Umbilical cord (tissue), 2 donors: ENCODE measurements around the gene MTA1. TPM values are rescaled to one million over a fixed set of nuclear protein-coding genes. Genes with fewer than 3 reads are reported as not detected.

Experiments used
- DNase-seq: peaks from one replicate; pipeline ENCODE4 v3.0.0-alpha.2; 2015; ENCODE audit warnings: low spot score
- total RNA-seq: library from RNA; depleted of rRNA; stranded (reverse); fragments of >200 nt; gene quantifications from one replicate; pipeline ENCODE4 v1.2.3, GENCODE V29; 2014; ENCODE audit warnings: low replicate concordance; ENCODE audit not compliant: insufficient read depth

MTA1 gene
- total RNA-seq, 1 donor from 2014 or later, result 30.3 TPM

DNA sequence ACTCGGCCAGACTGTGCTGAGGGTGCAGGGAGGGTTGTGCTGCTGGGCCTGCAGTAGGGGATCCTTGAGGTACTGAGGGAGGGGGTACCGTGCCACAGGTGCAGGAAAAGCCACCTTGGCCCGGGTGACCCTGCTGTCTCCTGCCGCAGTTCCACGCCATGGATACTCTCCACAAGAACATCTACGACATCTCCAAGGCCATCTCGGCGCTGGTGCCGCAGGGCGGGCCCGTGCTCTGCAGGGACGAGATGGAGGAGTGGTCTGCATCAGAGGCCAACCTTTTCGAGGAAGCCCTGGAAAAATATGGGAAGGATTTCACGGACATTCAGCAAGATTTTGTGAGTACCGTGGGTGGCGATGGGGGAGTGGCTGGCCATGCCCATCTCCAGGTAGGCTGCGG is 41.0 kb downstream of the MTA1 start:
- DNase-seq, result no peak

- no peak for DNase-seq
Measured at GRCh38 chr14:105461903-105462302, 42.3 kb downstream of the MTA1 start.

GRCh38 chr14:105464501-105464900 is 44.9 kb downstream of the MTA1 start:
- DNase-seq, result no peak

- DNase-seq, result no peak
Measured at GRCh38 chr14:105465209-105466031, 45.8 kb downstream of the MTA1 start.

- no peak for DNase-seq
Measured at GRCh38 chr14:105466531-105467248, 47.1 kb downstream of the MTA1 start.

DNA sequence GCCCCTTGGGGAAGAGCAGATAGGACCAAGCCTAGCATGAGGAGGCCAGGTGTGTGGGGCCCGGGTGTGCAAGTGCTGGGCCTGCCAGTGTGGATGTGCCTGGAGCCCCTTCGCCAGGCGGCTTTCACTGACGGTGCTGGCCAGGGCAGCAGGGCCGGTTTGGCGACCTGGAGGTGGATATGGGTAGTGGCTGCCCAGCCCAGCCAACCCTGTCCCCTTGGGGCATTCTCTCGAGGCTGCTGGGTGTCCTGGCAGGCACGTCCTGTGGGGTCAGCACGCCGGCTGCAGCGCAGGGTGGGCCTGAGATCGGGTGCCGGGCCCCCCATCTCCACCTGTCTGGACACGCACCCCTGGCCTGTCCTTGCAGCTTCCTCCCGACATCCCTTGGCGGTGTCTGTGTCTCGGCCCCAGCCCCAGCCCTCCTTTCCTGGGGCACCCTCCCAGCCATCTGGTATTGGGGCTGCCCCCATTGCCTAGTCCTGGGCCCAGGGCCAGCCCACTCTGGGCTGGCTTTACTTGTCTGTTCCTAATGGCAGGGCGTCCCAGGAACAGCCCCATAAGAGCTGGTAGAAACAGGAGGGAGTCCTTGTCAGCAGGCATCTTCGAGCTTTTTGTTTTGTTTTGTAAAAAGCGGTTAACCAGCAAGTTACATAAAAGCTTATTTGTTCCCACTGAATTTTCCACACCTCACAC is 47.8 kb downstream of the MTA1 start:
- DNase-seq, result no peak

DNA sequence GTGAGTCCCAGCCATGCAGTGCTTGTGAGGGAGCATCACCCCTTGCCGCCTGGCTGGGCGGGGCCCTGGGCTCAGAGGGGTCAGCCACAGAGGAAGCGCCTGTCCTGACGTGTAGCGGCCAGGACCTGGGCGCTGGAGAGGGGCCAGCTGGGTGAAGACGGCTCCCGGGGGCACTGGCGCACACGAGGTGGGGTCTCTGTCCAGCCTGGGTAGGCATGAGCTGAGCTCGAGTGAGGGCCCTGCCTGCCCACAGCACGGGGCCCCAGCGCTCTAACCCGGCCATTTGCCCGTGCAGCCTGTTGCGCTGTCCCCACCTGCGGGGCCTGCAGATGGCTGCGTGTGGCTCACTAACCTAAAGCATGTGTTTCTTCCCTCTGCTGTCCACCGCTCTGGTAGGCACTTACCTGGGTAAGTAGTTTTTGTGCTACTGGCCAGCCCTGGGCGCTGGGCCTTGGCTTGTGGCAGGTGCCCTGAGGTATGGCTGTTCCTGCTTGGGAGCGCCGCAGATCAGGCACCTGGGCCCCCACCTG is 48.4 kb downstream of the MTA1 start:
- no peak for DNase-seq

- DNase-seq, result no peak
Measured at GRCh38 chr14:105468621-105469241, 49.1 kb downstream of the MTA1 start.

DNA sequence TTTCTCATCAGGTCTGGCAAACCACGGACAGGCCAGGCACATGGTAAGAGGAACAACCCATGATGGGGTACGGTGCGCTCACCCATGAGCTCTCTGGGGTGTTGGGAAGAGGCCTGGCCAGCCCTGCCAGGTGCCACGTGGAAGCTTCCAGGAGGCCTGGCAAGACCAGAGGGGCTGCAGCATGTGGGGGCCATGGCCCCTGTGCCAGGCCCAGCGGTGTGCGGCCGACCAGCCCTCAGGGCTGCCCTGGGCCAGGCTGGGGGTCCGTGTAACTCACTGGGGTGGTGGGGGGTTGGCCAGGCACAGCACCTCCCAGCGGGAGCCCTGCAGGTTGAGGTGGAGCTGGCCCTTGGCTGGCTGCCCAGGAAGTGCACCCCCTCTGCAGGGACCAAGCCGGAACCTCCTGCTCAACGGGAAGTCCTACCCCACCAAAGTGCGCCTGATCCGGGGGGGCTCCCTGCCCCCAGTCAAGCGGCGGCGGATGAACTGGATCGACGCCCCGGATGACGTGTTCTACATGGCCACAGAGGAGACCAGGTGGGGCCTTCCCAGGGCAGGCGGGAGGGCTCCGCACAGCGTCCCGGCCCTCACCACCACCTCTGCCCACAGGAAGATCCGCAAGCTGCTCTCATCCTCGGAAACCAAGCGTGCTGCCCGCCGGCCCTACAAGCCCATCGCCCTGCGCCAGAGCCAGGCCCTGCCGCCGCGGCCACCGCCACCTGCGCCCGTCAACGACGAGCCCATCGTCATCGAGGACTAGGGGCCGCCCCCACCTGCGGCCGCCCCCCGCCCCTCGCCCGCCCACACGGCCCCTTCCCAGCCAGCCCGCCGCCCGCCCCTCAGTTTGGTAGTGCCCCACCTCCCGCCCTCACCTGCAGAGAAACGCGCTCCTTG is 50.1 kb downstream of the MTA1 start:
- DNase-seq, result peak; percentile 19

DNA sequence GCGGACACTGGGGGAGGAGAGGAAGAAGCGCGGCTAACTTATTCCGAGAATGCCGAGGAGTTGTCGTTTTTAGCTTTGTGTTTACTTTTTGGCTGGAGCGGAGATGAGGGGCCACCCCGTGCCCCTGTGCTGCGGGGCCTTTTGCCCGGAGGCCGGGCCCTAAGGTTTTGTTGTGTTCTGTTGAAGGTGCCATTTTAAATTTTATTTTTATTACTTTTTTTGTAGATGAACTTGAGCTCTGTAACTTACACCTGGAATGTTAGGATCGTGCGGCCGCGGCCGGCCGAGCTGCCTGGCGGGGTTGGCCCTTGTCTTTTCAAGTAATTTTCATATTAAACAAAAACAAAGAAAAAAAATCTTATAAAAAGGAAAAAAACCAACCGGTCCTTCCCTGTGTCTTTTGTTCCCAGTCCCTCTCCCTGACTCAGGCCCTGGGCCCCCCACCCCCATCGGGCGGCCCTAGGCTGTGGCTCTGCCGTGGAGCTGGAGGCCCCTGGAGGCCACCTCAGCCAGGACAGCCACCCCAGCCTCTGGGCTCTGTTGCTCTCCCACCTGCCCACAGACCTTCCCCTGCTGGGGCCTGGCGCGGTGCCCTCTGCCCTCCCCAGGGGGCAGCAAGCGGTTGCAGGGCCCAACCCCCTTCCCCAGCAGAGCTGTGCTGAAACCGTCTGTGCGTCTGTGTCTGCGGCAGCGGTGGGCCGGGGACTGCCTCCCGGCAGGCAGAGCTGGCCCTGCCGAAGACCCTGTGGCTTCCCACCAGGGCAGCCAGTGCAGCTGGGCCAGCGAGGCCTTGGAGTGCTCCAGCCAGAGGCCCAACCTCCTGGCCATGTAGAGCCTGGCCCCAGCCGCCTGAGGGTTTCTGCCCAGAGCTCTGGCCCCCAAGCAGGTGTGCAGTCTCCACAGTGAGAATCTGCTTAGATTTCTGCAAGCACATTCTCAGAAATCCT is 51.0 kb downstream of the MTA1 start:
- no peak for DNase-seq

DNA sequence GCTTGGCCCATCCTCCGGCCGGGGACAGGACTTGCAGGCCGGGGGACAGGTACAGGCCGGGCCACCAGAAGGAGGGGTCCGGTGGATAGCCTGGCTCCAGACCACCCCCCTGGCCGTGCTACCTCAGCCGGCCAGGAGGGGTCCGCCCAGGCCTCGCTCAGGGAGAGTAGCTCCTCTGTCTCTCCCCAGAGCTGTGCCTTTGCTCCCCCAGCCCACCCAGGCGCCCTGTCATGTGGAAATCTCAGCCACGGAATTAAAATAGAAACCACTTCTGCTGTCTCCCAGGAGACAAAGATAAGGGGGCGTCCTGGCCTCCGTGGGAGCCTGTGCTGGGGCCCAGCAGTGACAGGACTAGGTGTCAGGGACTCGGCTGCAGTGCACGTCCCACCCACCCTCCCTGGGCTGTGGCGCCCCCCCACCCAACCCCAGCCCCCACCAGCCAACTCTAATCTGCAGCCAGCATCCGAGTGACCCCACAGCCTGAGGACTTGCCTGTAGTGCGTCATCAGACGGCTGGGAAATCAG is 51.7 kb downstream of the MTA1 start:
- peak; percentile 30 for DNase-seq

GRCh38 chr14:105471823-105472485 is 52.3 kb downstream of the MTA1 start:
- peak; percentile 18 for DNase-seq

- DNase-seq, result no peak
Measured at GRCh38 chr14:105472486-105472991, 52.9 kb downstream of the MTA1 start.

DNA sequence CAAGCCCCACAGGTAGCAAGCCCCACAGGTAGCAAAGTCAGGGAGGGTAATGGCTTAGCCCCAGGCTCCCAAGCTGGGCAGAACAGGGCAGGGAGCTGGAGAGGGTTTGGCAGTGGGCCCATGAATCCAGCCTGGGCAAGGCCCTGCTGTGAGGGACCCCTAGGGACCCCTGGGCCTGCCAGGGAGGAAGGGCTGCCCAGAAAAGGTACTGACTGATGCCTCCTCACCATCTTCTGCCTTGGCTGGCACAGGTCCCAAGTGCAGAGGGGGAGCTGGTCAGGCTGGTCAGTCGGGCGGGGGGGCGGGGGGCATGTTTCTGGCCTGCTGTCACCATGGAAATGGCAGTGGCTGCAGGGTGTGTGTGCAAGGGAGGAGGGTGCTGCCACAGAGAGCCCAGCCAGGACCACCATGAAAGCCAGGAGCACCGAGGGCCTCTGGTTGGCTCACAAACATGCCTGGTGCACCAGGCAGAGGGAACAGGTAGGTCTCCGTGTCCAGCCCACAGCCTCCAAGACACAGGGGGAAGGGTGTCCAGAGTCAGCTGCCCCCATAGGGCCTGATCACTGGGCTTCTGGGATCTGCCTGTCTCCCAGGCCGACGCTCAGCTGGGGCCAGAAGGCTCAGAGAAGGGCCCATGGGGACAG is 53.5 kb downstream of the MTA1 start:
- DNase-seq, result peak; percentile 20

DNA sequence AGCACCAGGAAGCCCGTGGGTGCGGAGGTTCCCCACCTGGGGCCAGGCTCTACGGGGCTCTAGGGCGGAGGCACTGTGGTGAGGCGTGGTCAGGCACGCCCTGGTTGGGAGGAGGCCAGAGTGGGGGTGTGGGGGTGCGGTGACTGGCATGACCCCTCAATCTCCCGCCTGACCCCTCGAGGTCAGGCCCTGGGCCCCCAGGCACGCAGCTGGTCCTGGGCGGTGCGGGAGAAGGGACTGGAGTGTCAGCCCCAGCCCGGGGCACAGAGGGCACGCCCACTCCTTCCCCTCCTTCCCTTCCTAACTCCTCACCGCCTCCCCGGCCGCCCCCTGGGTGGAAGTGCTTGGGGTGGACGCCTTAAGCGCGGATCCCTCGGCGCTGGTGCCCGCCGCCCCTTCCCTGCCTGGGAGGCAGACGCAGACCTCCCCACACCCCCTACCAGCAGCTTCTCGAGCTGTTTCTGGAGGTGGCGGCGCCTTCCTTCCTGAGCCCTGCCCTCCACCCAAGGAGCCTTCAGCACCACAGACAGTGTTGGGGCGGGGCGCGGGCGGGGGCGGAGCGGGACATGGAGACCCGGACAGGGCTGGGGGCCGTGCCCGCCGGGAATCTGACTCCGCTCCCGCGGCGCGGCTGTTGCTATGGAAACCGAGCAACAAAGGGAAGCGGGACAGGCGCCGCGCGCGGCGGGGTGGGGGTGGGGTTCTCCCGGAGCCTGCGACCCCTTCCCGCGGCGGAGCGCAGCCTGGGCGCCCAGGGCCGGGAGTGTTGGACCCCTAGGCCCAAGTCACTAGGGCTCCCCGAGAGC is 54.3 kb downstream of the MTA1 start:
- peak; percentile 95 for DNase-seq

DNA sequence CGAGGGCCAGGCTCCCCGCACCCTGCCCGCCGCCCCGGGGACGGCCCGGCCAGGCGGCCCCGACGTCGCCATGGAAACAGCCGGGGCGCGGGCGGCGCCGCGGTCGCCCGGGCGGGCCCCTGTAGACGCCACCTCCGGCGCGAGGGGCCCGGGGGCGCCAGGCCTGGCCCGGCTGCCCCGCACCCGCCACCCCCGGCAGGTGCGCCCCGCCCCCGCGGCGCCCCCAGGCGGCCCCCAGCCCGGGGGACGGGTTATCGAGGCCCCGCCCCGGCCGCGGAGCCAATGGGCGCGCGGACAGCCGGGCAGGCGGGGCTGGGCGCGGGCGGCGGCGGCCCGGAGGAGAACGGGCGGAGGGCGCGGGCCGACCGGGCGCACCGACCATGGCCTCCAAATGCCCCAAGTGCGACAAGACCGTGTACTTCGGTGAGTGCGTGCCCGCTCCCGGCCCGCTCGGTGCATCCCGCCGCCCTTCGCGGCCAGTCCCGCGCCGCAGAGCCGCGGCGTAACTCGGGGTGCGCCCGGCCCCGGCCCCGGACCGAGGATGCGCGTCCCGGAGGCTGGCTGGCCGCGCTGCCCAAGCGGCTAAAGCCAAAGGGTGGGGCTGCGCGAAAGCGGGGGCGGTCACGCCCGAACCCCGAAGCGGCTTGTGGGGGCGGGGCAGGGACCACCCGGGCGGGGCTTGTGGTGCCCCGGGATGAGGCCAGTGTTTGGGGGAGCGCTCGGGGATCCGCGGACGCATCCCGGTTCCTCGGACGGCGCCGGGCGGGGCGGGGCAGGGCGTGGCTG is 55.0 kb downstream of the MTA1 start, which contains the start of gene CRIP2:
CRIP2 (plus strand) TSS at position 339 of the 786 bp plus-strand sequence; CDS start at position 381, 42 bp downstream.
- no peak for DNase-seq
